ENCODE measurements around the gene PANX2. TPM values are rescaled to one million over a fixed set of nuclear protein-coding genes. Genes with fewer than 3 reads are reported as not detected.
"Not testable (repeated sequence)": the region's sequence is repeated elsewhere in the genome, so short reads cannot be mapped to it uniquely, and the experiment has no call there.

Gene PANX2
- total RNA-seq, 6 experiments from 2014 or later, result 3.9 to 12.3 (median 7.2) TPM

GRCh38 chr22:50203288-50203687 is 32.8 kb downstream of the PANX2 start:
- no peaks in the 10 kb centered on the region for H3K9me3 ChIP-seq
- ATAC-seq (no peak), DNase-seq (no peak)
- TF ChIP-seq CTCF (IDR thresholded peaks at IDR 0.05) (no peak), POLR2A (IDR thresholded peaks at IDR 0.05) (no peak)
- H3K27me3 ChIP-seq, result no peaks in the 10 kb centered on the region
- intact Hi-C loops (cut with DNase I), result no loop called here
- peak overlapping the region in 1 of 3 donors; percentile 54 for H3K4me3 ChIP-seq
- H3K4me1 ChIP-seq, result peaks cover 0 to 62% (median 19%) of the 10 kb centered on the region in 4 donors
- H3K36me3 ChIP-seq, result peaks cover 0 to 18% (median 6%) of the 10 kb centered on the region in 4 donors
- 88% methylated on average over 1 of the region's 1 CpG for WGBS (ENCODE audit: insufficient coverage, low coverage, low lambda C conversion rate, missing lambda C conversion rate)
- H3K27ac ChIP-seq, result peak overlapping the region; percentile 92 to 98 (median 95)

- H3K9me3 ChIP-seq, result no peaks in the 10 kb centered on the region
- H3K4me3 ChIP-seq, result peak overlapping the region; percentile 8 to 54 (median 32)
- H3K27ac ChIP-seq, result peak overlapping the region; percentile 92 to 98 (median 95)
- 29% methylated on average over 7 of the region's 7 CpGs for WGBS (ENCODE audit: insufficient coverage, low coverage, low lambda C conversion rate, missing lambda C conversion rate)
- no peak for DNase-seq
- no peak for ATAC-seq
- H3K36me3 ChIP-seq, result peaks cover 0 to 19% (median 7%) of the 10 kb centered on the region in 4 donors
- no peaks in the 10 kb centered on the region for H3K27me3 ChIP-seq
- TF ChIP-seq POLR2A (IDR thresholded peaks at IDR 0.05), result no peak
- no peak for TF ChIP-seq CTCF (IDR thresholded peaks at IDR 0.05)
- intact Hi-C loops (cut with DNase I), result no loop called here
- peaks cover 0 to 61% (median 19%) of the 10 kb centered on the region in 4 donors for H3K4me1 ChIP-seq
Measured at GRCh38 chr22:50204571-50204970, 34.0 kb downstream of the PANX2 start.

- 17% methylated on average over 8 of the region's 9 CpGs for WGBS (ENCODE audit: insufficient coverage, low coverage, low lambda C conversion rate, missing lambda C conversion rate)
- not testable (repeated sequence) for H3K27me3 ChIP-seq, H3K9me3 ChIP-seq
- DNase-seq (peak; percentile 41 to 88 (median 78)), ATAC-seq (peak; percentile 34 to 57 (median 48))
- Histone ChIP-seq H3K36me3 (peaks cover 0 to 22% (median 9%) of the 10 kb centered on the region in 4 donors), H3K4me3 (peak overlapping the region; percentile 31 to 54 (median 42)), H3K4me1 (peaks cover 0 to 61% (median 19%) of the 10 kb centered on the region in 4 donors), H3K27ac (peak overlapping the region; percentile 92 to 98 (median 95))
- TF ChIP-seq POLR2A (IDR thresholded peaks at IDR 0.05), result peak; percentile 76
- intact Hi-C loops (cut with DNase I), result loop anchor here in 1 of 2 donors (5.0 kb wide), 1 partner anchor 53 kb away; no protein-coding TSS in a partner anchor
Measured at GRCh38 chr22:50204998-50205397, 34.5 kb downstream of the PANX2 start.

GRCh38 chr22:50205781-50206569 is 35.4 kb downstream of the PANX2 start:
- H3K36me3 ChIP-seq, result peaks cover 3 to 32% (median 16%) of the 10 kb centered on the region in 4 donors
- ATAC-seq, result peak; percentile 59 to 72 (median 66)
- peak; percentile 86 for TF ChIP-seq POLR2A (IDR thresholded peaks at IDR 0.05)
- no peak for TF ChIP-seq CTCF (IDR thresholded peaks at IDR 0.05)
- WGBS (ENCODE audit: insufficient coverage, low coverage, low lambda C conversion rate, missing lambda C conversion rate), result 42% methylated on average over 11 of the region's 45 CpGs
- peak overlapping the region; percentile 92 to 98 (median 95) for H3K27ac ChIP-seq
- H3K4me3 ChIP-seq, result peak overlapping the region; percentile 31 to 54 (median 42)
- DNase-seq, result peak; percentile 86 to 94 (median 93)
- no peaks in the 10 kb centered on the region for H3K9me3 ChIP-seq
- no peaks in the 10 kb centered on the region for H3K27me3 ChIP-seq
- peaks cover 0 to 60% (median 19%) of the 10 kb centered on the region in 4 donors for H3K4me1 ChIP-seq
- intact Hi-C loops (cut with DNase I), result loop anchor here in 1 of 2 donors (5.0 kb wide), 1 partner anchor 54 kb away; no protein-coding TSS in a partner anchor

GRCh38 chr22:50206599-50206998 is 36.1 kb downstream of the PANX2 start:
- Histone ChIP-seq H3K9me3 (no peaks in the 10 kb centered on the region), H3K27me3 (no peaks in the 10 kb centered on the region), H3K4me1 (peaks cover 0 to 60% (median 19%) of the 10 kb centered on the region in 4 donors), H3K4me3 (peak overlapping the region in 2 of 3 donors; percentile 14 to 54), H3K27ac (peak overlapping the region; percentile 92 to 98 (median 95)), H3K36me3 (peaks cover 5 to 38% (median 19%) of the 10 kb centered on the region in 4 donors)
- intact Hi-C loops (cut with DNase I), result loop anchor here in 1 of 2 donors (5.0 kb wide), 1 partner anchor 54 kb away; no protein-coding TSS in a partner anchor
- DNase-seq, result peak; percentile 89 to 97 (median 96)
- ATAC-seq, result peak; percentile 58 to 73 (median 61)
- WGBS (ENCODE audit: insufficient coverage, low coverage, low lambda C conversion rate, missing lambda C conversion rate), result no CpG with 5 or more reads among the region's 10 CpGs
- peak; percentile 53 to 78 (median 68) for TF ChIP-seq CTCF (IDR thresholded peaks at IDR 0.05)
- TF ChIP-seq POLR2A (IDR thresholded peaks at IDR 0.05), result no peak
